GM12801 (cell line): ENCODE data around the gene USP12.

ENCODE experiments used
- CTCF ChIP-seq: IDR thresholded peaks from one replicate; pipeline ENCODE4 v1.5.1; 2011; ENCODE audit warnings: control low read depth; ENCODE audit not compliant: insufficient read length; ENCODE audit errors: extremely low read depth

USP12 gene

GRCh38 chr13:27201661-27202060, 30.1 kb upstream of the USP12 start:
- TF ChIP-seq CTCF: no peak

- TF ChIP-seq CTCF: no peak
Measured at GRCh38 chr13:27200413-27201070, 28.9 kb upstream of the USP12 start.

- no peak for TF ChIP-seq CTCF
Measured at GRCh38 chr13:27199696-27200095, 28.1 kb upstream of the USP12 start.

GRCh38 chr13:27199211-27199610, 27.6 kb upstream of the USP12 start:
- TF ChIP-seq CTCF: no peak

GRCh38 chr13:27194895-27195764, 23.5 kb upstream of the USP12 start:
- TF ChIP-seq CTCF: no peak

GRCh38 chr13:27194209-27194608, 22.6 kb upstream of the USP12 start:
- no peak for TF ChIP-seq CTCF

- no peak for TF ChIP-seq CTCF
Measured at GRCh38 chr13:27193496-27193895, 21.9 kb upstream of the USP12 start.
